ENCODE data around the gene TPSD1. TPM values are rescaled to one million over a fixed set of nuclear protein-coding genes. Genes with fewer than 3 reads are reported as not detected.

The TPSD1 gene
- total RNA-seq, 2 experiments from 2014 or later = not detected

DNA sequence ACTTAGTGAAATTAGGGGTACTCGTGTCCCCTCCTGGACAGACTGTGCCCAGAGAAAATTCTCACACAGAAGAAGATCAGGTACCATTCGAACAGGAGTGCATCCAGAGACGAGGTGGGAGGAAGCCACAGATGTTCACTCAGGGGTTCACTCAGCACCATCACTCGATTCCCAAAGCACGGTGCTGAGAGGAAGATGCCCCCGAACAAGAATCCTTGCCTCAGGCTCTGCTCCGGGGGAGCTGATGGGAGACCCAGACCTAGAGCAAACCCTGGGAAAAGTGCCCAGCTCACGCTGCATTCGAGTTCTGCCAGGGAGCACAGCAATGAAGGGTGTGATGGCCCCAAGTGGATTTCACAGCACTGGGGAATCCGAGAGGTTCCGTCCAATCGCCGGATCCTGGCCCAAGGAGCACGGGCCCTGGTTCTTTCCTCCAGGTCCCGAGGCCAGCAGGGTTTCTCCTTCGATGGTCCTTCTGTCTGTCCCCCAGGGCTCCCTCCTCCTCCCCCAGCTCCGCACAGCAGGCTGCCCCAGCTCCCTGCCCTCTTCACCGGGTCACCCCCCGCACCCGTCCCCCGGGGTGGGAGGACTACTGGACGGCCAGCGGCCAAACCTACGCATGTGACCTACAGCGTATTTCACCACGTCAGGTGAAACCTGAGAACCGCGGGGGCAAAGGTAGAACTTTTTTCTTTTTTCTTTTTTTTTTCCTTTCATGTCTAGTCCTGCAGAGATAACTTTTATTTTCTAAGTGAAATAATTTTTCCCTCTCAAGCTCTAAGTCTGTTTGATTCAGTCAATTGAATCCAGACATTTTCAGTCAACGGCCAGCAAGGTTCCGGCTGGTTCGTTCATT, 43.4 kb downstream of the TPSD1 start:
- Mint-ChIP-seq H3K9me3 (no peaks in the 10 kb centered on the region), H3K27me3 (peaks cover 20% of the 10 kb centered on the region), H3K27ac (no peak overlapping the region), H3K4me3 (no peak overlapping the region), H3K4me1 (ENCODE audit: low read depth) (peaks cover 18% of the 10 kb centered on the region), H3K36me3 (no peaks in the 10 kb centered on the region)
- intact Hi-C loops (cut with micrococcal nuclease) = no loop called here
- DNase-seq = no peak
- POLR2A ChIA-PET = no interaction called here
- CTCF ChIA-PET = interaction anchor here (0.6 to 1.0 kb wide), 2 partner anchors 12 to 876 kb away, joined by 3 read pairs; no protein-coding TSS in a partner anchor

DNA sequence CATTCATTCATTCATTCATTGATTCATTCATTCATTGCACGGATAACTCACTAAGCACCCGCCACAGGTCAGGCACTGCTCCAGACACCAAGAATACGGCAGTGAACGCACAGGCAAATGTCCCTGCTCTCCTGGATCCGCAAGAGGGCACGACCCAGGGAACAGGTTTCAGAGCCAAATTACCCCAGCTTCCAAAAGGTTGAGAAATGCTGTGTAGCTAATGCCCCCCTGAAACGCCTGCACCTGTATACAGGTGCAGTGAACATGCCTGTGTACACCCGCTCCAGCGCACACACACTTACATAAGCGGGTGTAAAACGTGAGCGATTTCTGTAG, 44.0 kb downstream of the TPSD1 start:
- ChIA-PET CTCF (interaction anchor here (0.6 to 1.7 kb wide), 4 partner anchors 9 to 876 kb away, joined by 3 to 7 read pairs (median 3); no protein-coding TSS in a partner anchor), POLR2A (no interaction called here)
- H3K36me3 Mint-ChIP-seq = no peaks in the 10 kb centered on the region
- no peaks in the 10 kb centered on the region for H3K9me3 Mint-ChIP-seq
- no peak overlapping the region for H3K4me3 Mint-ChIP-seq
- peaks cover 24% of the 10 kb centered on the region for H3K4me1 Mint-ChIP-seq (ENCODE audit: low read depth)
- H3K27me3 Mint-ChIP-seq = peaks cover 16% of the 10 kb centered on the region
- intact Hi-C loops (cut with micrococcal nuclease) = no loop called here
- no peak overlapping the region for H3K27ac Mint-ChIP-seq
- DNase-seq = no peak

DNA sequence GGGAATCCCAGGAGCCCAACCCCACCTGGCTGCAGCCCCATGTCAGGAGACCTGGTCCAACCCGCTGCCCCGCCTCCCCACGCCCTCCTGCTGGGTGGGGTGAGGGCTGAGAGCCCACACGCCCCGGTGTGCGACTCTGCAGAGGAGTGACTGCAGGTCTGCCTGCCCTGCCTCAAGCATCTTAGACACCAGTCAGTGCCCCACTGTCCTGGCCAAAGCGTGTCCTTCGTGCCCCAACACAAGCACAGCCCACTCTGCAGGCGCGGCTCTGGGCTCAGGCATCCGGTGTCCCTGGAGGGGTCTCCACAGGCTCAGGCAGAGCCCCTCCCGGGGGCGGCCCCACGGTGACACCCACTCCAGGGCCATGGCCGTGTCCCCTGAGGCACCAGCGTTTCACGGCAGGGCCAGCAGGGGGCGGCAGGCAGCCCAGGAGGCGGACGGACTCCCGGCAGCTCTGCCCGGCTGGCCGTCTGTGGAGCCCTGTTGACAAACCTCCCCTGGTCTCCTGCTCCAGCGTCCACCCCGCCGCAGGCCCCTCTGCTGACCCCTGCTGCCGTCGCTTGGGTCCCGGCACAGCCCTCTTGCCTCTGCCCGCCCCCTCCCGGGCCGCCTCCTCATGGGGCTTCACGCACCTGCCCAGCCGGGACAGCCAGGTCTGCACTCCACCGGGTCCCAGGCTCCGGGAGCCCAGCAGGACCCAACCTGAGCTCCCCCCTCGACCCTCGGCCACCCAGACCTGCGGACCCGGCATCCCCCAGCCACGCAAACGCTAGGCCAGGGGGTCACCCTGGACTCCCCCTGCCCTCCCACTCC, 45.0 kb downstream of the TPSD1 start:
- DNase-seq = peak; percentile 82
- intact Hi-C loops (cut with micrococcal nuclease) = no loop called here
- H3K36me3 Mint-ChIP-seq = no peaks in the 10 kb centered on the region
- no peaks in the 10 kb centered on the region for H3K9me3 Mint-ChIP-seq
- no peak overlapping the region for H3K4me3 Mint-ChIP-seq
- CTCF ChIA-PET = interaction anchor here (0.6 to 1.7 kb wide), 10 partner anchors 8 to 424 kb away, joined by 3 to 7 read pairs (median 3); no protein-coding TSS in a partner anchor
- POLR2A ChIA-PET = interaction anchor here (1.2 kb wide), 1 partner anchor 405 kb away, joined by 3 read pairs; the partner anchor contains the start of gene MAPK8IP3
- no peak overlapping the region for H3K27ac Mint-ChIP-seq
- H3K4me1 Mint-ChIP-seq (ENCODE audit: low read depth) = peaks cover 27% of the 10 kb centered on the region
- H3K27me3 Mint-ChIP-seq = peaks cover 11% of the 10 kb centered on the region

DNA sequence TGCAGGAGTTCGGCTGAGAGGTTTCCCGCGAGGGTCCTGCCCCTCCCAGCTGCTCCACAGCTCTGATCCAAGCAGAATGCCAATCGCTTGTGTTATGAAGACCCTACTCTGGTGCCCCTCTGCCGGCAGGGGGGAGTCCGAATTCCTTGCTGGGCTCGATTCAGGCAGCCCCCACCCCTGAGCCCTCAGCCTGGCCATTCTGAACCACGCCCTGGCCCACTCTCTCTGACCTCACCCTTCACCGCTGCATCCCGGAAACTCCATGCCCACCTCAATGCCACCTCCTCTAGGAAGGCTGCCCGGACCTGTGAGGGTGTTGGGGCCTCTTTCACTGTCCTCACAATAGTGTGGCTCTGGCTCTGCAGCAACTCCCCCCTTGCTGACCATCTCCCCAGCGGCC, 45.7 kb downstream of the TPSD1 start:
- H3K4me1 Mint-ChIP-seq (ENCODE audit: low read depth) = peaks cover 29% of the 10 kb centered on the region
- no peak overlapping the region for H3K4me3 Mint-ChIP-seq
- no peak overlapping the region for H3K27ac Mint-ChIP-seq
- H3K27me3 Mint-ChIP-seq = peaks cover 11% of the 10 kb centered on the region
- DNase-seq = no peak
- H3K9me3 Mint-ChIP-seq = no peaks in the 10 kb centered on the region
- POLR2A ChIA-PET = interaction anchor here (1.2 kb wide), 1 partner anchor 404 kb away, joined by 3 read pairs; the partner anchor contains the start of gene MAPK8IP3
- intact Hi-C loops (cut with micrococcal nuclease) = no loop called here
- CTCF ChIA-PET = interaction anchor here (0.6 to 1.7 kb wide), 9 partner anchors 9 to 106 kb away, joined by 3 to 7 read pairs (median 3); no protein-coding TSS in a partner anchor
- H3K36me3 Mint-ChIP-seq = no peaks in the 10 kb centered on the region

DNA sequence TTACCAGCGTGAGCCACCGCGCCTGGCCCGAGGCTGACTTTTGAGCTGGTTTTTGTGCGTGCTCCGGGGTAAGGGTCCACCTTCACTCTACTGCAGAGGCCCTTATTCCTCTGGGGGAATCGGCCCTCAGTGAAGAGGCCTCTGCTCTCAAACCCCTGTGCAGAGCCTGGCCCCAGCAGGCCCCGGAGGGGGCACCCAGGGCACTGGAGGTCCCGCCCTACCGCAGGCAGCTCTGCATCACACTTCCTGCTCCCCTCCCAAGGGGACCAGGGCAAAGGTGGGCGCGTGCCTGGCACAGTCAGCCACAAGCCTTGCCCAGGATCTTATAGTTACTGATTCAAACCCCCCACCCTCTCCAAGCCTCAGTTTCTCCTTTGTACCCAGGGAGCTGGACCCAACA, 50.0 kb downstream of the TPSD1 start:
- Mint-ChIP-seq H3K4me3 (no peak overlapping the region), H3K4me1 (ENCODE audit: low read depth) (peaks cover 32% of the 10 kb centered on the region), H3K9me3 (peaks cover 4% of the 10 kb centered on the region), H3K36me3 (peaks cover 9% of the 10 kb centered on the region), H3K27ac (no peak overlapping the region), H3K27me3 (no peaks in the 10 kb centered on the region)
- no peak for DNase-seq
- CTCF ChIA-PET = interaction anchor here (1.1 kb wide), 1 partner anchor 26 kb away, joined by 3 read pairs; no protein-coding TSS in a partner anchor
- intact Hi-C loops (cut with micrococcal nuclease) = loop anchor here (5.0 kb wide), 1 partner anchor 306 kb away; the partner anchor contains the start of genes CRAMP1 and IFT140
- POLR2A ChIA-PET = interaction anchor here (0.9 kb wide), 1 partner anchor 115 kb away, joined by 3 read pairs; the partner anchor contains the start of gene UQCC4

DNA sequence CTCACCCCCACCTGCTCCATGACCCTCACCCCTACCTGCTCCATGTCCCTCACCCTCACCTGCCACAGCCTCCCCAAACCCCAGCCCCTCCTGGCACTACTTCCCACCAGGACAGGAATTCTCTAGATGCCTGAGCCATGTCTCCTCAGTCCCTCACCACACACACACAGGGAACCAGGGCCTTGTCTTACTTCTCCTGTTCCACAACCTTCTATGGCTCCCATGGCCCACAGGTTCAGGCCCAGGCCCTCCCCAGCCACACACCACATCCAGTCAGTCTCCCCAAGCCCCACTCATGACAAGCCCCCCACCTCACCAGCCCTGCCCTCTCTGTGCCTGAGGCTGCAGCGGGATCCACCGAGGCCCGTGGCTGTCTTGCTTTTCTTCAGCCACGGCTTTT, 50.5 kb downstream of the TPSD1 start:
- DNase-seq = no peak
- no peaks in the 10 kb centered on the region for H3K27me3 Mint-ChIP-seq
- ChIA-PET POLR2A (no interaction called here), CTCF (no interaction called here)
- peak overlapping the region; percentile 33 for H3K27ac Mint-ChIP-seq
- intact Hi-C loops (cut with micrococcal nuclease) = loop anchor here (5.0 kb wide), 1 partner anchor 306 kb away; the partner anchor contains the start of genes CRAMP1 and IFT140
- H3K4me3 Mint-ChIP-seq = no peak overlapping the region
- peaks cover 4% of the 10 kb centered on the region for H3K9me3 Mint-ChIP-seq
- peaks cover 36% of the 10 kb centered on the region for H3K4me1 Mint-ChIP-seq (ENCODE audit: low read depth)
- peaks cover 13% of the 10 kb centered on the region for H3K36me3 Mint-ChIP-seq

DNA sequence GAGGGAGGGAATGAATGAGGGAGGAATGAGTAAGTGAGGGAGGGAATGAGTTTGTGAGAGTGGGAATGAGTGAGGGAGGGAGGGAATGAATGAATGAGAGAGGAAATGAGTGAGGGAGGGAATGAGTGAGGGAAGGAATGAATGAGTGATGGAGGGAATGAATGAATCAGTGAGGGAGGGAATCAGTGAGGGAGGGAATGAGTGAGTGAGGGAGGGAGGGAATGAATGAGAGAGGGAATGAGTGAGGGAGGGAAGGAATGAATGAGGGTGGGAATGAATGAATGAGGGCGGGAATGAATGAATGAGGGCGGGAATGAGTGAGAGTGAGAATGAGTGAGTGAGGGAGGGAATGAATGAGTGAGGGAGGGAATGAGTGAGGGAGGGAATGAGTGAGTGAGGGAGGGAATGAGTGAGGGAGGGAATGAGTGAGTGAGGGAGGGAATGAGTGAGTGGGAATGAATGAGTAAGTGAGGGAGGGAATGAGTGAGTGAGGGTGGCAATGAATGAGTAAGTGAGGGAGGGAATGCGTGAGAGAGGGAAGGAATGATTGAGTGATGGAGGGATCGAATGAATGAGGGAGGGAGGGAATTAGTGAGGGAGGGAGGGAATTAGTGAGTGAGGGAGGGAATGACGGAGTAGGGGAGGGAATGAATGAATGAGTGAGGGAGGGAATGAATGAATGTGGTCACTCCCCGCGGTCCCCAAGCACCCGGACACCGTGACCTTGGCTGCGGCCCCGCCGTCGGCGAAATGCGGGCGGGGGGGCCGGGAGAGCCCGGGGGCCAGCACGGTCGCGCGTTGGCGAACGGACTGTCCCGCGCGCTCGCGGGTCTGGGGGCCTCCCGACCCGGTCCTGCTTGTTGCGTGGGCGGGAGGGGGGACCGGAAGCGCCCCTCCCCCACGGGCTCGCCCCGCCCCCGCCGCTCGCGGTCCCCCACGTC, 52.4 kb downstream of the TPSD1 start:
- peaks cover 4% of the 10 kb centered on the region for H3K9me3 Mint-ChIP-seq
- no peaks in the 10 kb centered on the region for H3K27me3 Mint-ChIP-seq
- peak overlapping the region; percentile 98 for H3K27ac Mint-ChIP-seq
- peak overlapping the region; percentile 79 for H3K4me3 Mint-ChIP-seq
- ChIA-PET POLR2A (interaction anchor here (0.6 to 1.6 kb wide), 5 partner anchors 10 to 672 kb away, joined by 3 to 7 read pairs (median 3); partner anchors contain the start of genes MAPK8IP3 and METTL26), CTCF (no interaction called here)
- DNase-seq = no peak
- H3K4me1 Mint-ChIP-seq (ENCODE audit: low read depth) = peaks cover 45% of the 10 kb centered on the region
- intact Hi-C loops (cut with micrococcal nuclease) = loop anchor here (2.0 to 5.0 kb wide), 3 partner anchors 34 to 304 kb away; partner anchors contain the start of genes CRAMP1, IFT140 and UQCC4
- H3K36me3 Mint-ChIP-seq = peaks cover 19% of the 10 kb centered on the region

Other genes starting within 250 kb of the TPSD1 start
- gene SSTR5, start 183.3 kb upstream of the TPSD1 start, total RNA-seq = not detected
- gene C1QTNF8, start 159.8 kb upstream of the TPSD1 start, total RNA-seq = not detected
- gene CACNA1H, start 103.0 kb upstream of the TPSD1 start, total RNA-seq = under 1 TPM; 0.26 to 0.61 TPM
- gene TPSG1, start 30.8 kb upstream of the TPSD1 start, total RNA-seq = not detected
- not detected for gene TPSB2, start 25.9 kb upstream of the TPSD1 start, total RNA-seq
- not detected for gene TPSAB1, start 15.4 kb upstream of the TPSD1 start, total RNA-seq
- 100 to 1,000 TPM; 248 to 249 TPM for gene UBE2I, start 53.6 kb downstream of the TPSD1 start, total RNA-seq
- gene BAIAP3, start 77.6 kb downstream of the TPSD1 start, total RNA-seq = under 1 TPM; 0.17 to 0.31 TPM
- 10 to 100 TPM; 59.6 to 60.8 TPM for gene TSR3, start 95.8 kb downstream of the TPSD1 start, total RNA-seq
- gene GNPTG, start 95.9 kb downstream of the TPSD1 start, total RNA-seq = 10 to 100 TPM; 19.0 to 19.1 TPM
- 10 to 100 TPM; 26.0 to 33.4 TPM for gene UNKL, start 158.6 kb downstream of the TPSD1 start, total RNA-seq
- gene UQCC4, start 164.7 kb downstream of the TPSD1 start, total RNA-seq = 10 to 100 TPM; 14.1 to 15.0 TPM
- gene PERCC1, start 175.0 kb downstream of the TPSD1 start, total RNA-seq = not detected
- 1 to 10 TPM; 1.5 to 3.0 TPM for gene CCDC154, start 188.5 kb downstream of the TPSD1 start, total RNA-seq
- gene CLCN7, start 219.0 kb downstream of the TPSD1 start, total RNA-seq = 10 to 100 TPM; 27.1 to 33.6 TPM
- gene PTX4, start 232.9 kb downstream of the TPSD1 start, total RNA-seq = not detected
- 10 to 100 TPM; 62.6 to 63.2 TPM for gene TELO2, start 237.3 kb downstream of the TPSD1 start, total RNA-seq